Activated CD4-positive, alpha-beta T cell treated with anti-CD3 and anti-CD28 coated beads, Interleukin-2, amount 10 ng/mL, durations not matched to agents 24 days and 14 days (primary cell): Measurements from ENCODE around the gene ZNF664. TPM values are rescaled to one million over a fixed set of nuclear protein-coding genes. Genes with fewer than 3 reads are reported as not detected.

ENCODE experiments used
- DNase-seq: peaks from one replicate; pipeline ENCODE4 v3.0.0; 2022
- H3K27ac Mint-ChIP-seq: one replicate; pipeline ENCODE4 v1.8.0; 2022; ENCODE audit warnings: mild to moderate bottlenecking, mixed read lengths
- H3K27me3 Mint-ChIP-seq: one replicate; pipeline ENCODE4 v1.8.0; 2022; ENCODE audit warnings: mixed read lengths
- H3K36me3 Mint-ChIP-seq: one replicate; pipeline ENCODE4 v1.8.0; 2022; ENCODE audit warnings: low read depth, mild to moderate bottlenecking, mixed read lengths
- H3K4me1 Mint-ChIP-seq: one replicate; pipeline ENCODE4 v1.8.0; 2021; ENCODE audit warnings: mixed read lengths
- H3K4me3 Mint-ChIP-seq: one replicate; pipeline ENCODE4 v1.8.0; 2022; ENCODE audit warnings: mild to moderate bottlenecking, moderate library complexity, mixed read lengths
- H3K9me3 Mint-ChIP-seq: one replicate; pipeline ENCODE4 v1.8.0; 2021; ENCODE audit warnings: mixed read lengths
- intact Hi-C: fragments of 100-400 bp; cut with micrococcal nuclease; formaldehyde crosslinking; loops from one replicate; pipeline ENCODE4 v1.15.1; 2023
- total RNA-seq: library from RNA; stranded (reverse); gene quantifications from 2 replicates; pipeline ENCODE4 v1.2.3, GENCODE V29; 2022

The ZNF664 gene
- 63.2 and 69.3 TPM in 2 replicates for total RNA-seq

DNA sequence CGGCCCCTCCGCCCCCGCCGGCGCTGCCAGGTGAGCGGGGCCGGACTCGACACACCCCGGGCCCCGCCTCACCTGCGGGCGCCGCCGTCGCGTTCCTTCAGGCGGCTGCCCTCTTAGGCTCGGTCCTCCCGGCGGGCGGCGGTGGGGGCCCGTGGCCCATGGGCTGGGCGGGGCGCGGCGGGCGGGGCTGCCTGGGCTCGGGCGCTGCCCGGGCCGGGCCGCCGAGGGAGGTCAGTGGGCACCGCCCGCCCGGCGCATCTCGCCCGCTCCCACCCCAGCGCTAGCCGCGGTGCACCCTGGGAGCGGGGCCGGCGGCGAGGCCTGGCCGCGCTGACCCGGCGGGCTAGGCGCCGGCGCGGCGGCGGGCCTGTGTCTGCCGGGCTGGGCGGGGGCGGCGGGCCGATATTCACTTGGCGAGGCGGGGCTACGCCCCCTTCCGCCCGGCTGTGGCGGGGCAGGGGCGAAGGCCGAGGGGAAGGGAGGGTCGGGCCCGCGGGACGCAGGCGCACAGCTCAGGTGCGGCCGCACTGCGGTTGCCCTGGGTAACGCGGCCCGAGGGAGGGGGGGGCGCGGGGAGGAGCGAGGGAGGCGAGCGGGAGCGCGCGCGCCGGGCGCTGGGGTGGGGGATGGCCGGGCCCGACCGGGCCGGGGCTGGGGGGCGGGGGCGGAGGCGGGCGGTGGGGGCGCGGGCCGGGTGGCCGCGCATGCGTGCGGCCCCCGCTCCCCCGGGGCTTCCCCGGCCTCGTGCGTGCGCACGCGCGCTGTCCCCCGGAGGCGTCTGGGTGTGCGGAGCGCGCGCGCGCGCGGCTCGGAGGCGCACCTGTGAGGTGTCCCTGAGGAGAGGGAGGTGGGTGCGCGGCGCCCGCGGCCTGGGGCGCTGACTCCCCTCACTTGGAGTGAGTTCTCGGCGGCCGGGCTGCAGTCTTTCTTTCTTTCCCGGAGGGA, at the start of gene ZNF664, which contains the start of gene CCDC92:
Gene ZNF664, plus strand, starts transcription at position 759 of the 945 bp plus-strand sequence. CDS start 38,930 bp downstream, outside the sequence.
Gene CCDC92, minus strand, starts transcription at position 375 of the 945 bp plus-strand sequence. CDS start 28,526 bp downstream, outside the sequence.
- DNase-seq = peak; percentile 98
- Mint-ChIP-seq H3K4me3 (peak within 1 kb of the TSS; percentile 92), H3K27ac (peak within 1 kb of the TSS; percentile 88), H3K36me3 (peaks cover 22% of the 10 kb centered on the region), H3K4me1 (peaks cover 32% of the 10 kb centered on the region), H3K9me3 (no peaks in the 10 kb centered on the region), H3K27me3 (peaks cover 7% of the 10 kb centered on the region)
- intact Hi-C loops = loop anchor here (5.0 kb wide), 2 partner anchors 35 to 440 kb away; partner anchors contain the start of gene RILPL1

- intact Hi-C loops = no loop called here
- no peaks in the 10 kb centered on the region for H3K36me3 Mint-ChIP-seq
- H3K27ac Mint-ChIP-seq = no peak overlapping the region
- no peaks in the 10 kb centered on the region for H3K9me3 Mint-ChIP-seq
- H3K4me3 Mint-ChIP-seq = no peak overlapping the region
- H3K27me3 Mint-ChIP-seq = peaks cover 14% of the 10 kb centered on the region
- DNase-seq = no peak
- H3K4me1 Mint-ChIP-seq = peaks cover 1% of the 10 kb centered on the region
Measured at GRCh38 chr12:123923927-123924326, 49.1 kb upstream of the ZNF664 start.

- DNase-seq = no peak
- Mint-ChIP-seq H3K27ac (no peak overlapping the region), H3K27me3 (peaks cover 14% of the 10 kb centered on the region), H3K36me3 (no peaks in the 10 kb centered on the region), H3K4me1 (peaks cover 1% of the 10 kb centered on the region), H3K9me3 (no peaks in the 10 kb centered on the region), H3K4me3 (no peak overlapping the region)
- intact Hi-C loops = no loop called here
Measured at GRCh38 chr12:123924539-123924938, 48.5 kb upstream of the ZNF664 start.

- no peak for DNase-seq
- H3K4me1 Mint-ChIP-seq = peaks cover 11% of the 10 kb centered on the region
- H3K27ac Mint-ChIP-seq = no peak overlapping the region
- no peaks in the 10 kb centered on the region for H3K36me3 Mint-ChIP-seq
- H3K27me3 Mint-ChIP-seq = peaks cover 19% of the 10 kb centered on the region
- no peak overlapping the region for H3K4me3 Mint-ChIP-seq
- intact Hi-C loops = no loop called here
- H3K9me3 Mint-ChIP-seq = no peaks in the 10 kb centered on the region
Measured at GRCh38 chr12:123928274-123928865, 44.6 kb upstream of the ZNF664 start.

DNA sequence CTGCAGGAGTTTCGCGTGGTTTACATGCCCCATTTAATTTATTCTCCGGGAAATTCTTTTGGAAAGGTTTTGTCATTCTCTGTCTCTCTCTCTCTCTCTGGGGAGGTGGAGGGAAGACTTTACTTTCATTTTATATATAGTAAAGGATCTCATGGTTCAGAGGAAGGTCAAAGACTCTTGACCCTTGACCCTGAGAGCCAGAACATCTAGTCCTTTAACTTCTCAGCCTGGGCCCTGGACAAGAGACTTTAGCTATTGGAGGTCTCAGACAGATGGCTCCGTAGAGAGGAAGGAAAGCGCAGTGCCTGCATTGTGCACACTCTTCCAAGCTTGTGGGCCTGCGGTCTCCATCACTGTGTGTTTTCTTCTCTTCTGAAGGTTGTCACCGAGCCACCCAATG, 44.1 kb upstream of the ZNF664 start:
- intact Hi-C loops = no loop called here
- peaks cover 11% of the 10 kb centered on the region for H3K4me1 Mint-ChIP-seq
- H3K9me3 Mint-ChIP-seq = no peaks in the 10 kb centered on the region
- peaks cover 22% of the 10 kb centered on the region for H3K27me3 Mint-ChIP-seq
- no peak overlapping the region for H3K4me3 Mint-ChIP-seq
- no peak for DNase-seq
- no peak overlapping the region for H3K27ac Mint-ChIP-seq
- no peaks in the 10 kb centered on the region for H3K36me3 Mint-ChIP-seq

GRCh38 chr12:123929946-123930583, 43.0 kb upstream of the ZNF664 start:
- Mint-ChIP-seq H3K27ac (no peak overlapping the region), H3K9me3 (no peaks in the 10 kb centered on the region), H3K27me3 (peaks cover 16% of the 10 kb centered on the region), H3K36me3 (no peaks in the 10 kb centered on the region), H3K4me1 (peaks cover 11% of the 10 kb centered on the region), H3K4me3 (no peak overlapping the region)
- intact Hi-C loops = no loop called here
- no peak for DNase-seq

- Mint-ChIP-seq H3K27ac (no peak overlapping the region), H3K27me3 (peaks cover 16% of the 10 kb centered on the region), H3K36me3 (peaks cover 3% of the 10 kb centered on the region), H3K4me3 (peak overlapping the region; percentile 44), H3K9me3 (no peaks in the 10 kb centered on the region), H3K4me1 (peaks cover 11% of the 10 kb centered on the region)
- peak; percentile 75 for DNase-seq
- intact Hi-C loops = no loop called here
Measured at GRCh38 chr12:123931686-123932321, 41.2 kb upstream of the ZNF664 start.

DNA sequence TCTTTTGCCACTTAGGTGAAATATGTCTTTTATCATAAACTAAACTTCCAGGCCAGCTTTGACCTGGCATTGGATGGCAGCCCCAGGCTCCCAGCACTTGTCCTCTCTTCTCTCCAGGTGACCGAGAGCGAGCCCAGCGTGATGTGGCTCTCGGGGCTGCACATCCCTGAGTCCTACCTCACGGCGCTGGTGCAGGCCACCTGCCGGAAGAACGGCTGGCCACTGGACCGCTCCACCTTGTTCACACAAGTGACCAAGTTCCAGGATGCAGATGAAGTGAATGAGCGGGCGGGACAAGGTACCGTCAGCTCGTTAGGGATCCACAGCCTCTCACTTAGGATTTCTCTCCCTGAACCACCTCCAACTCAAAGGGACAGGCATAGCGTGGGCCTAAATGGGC, 39.8 kb upstream of the ZNF664 start:
- no peak for DNase-seq
- H3K4me3 Mint-ChIP-seq = no peak overlapping the region
- no peaks in the 10 kb centered on the region for H3K9me3 Mint-ChIP-seq
- H3K27me3 Mint-ChIP-seq = peaks cover 13% of the 10 kb centered on the region
- intact Hi-C loops = no loop called here
- no peak overlapping the region for H3K27ac Mint-ChIP-seq
- H3K4me1 Mint-ChIP-seq = peaks cover 21% of the 10 kb centered on the region
- peaks cover 6% of the 10 kb centered on the region for H3K36me3 Mint-ChIP-seq

DNA sequence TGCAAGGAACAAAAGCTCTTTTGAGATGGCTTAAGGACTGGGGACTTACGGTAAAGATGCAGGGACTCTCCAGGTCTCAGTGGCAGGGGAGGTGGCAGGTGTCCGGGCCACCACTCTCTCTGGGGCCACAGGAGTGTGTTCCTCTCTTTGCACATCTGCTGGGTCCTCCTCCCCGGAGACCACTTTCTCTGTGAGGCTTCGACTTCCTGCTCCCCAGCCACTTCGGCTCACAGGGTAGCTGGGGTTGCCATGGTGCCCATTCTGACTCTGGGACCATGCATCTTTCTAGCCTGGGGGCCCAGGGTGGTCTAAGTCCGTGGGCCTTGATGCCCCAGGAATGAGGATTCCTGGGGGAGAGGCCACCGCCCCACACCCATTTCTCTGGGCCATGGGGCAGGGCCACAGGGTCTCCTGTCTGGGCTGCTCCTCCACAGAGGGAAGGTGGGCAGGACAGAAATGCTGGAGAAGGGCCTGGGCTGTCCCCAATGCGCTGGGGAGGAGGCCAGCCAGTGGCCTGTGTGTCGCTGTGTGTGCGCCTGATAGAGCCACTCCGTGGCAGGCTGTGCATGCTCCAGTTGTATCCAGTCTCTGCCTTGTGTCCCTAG, 38.9 kb upstream of the ZNF664 start:
- Mint-ChIP-seq H3K27me3 (peaks cover 13% of the 10 kb centered on the region), H3K4me1 (peaks cover 30% of the 10 kb centered on the region), H3K27ac (no peak overlapping the region), H3K9me3 (no peaks in the 10 kb centered on the region), H3K36me3 (peaks cover 6% of the 10 kb centered on the region), H3K4me3 (no peak overlapping the region)
- intact Hi-C loops = no loop called here
- DNase-seq = no peak

DNA sequence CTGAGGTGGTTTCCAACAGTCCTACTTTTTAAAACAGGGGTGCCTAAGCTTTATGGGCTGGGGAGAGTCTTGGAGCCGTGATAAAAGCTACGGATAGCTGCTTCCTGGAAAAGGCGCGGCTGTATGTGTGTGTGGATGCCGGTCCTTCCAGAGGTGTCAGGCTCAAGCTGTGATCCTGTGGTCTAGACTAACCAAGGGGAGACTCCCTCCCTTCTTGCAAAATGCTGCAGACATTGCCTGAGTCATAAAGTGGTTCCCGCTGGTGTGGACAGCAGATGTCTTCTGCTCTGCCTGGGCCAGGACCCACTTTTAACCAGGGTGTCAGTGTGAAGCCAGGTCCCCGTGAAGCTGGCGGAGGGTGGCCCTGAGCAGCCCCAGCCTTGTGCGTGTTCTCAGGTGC, 38.2 kb upstream of the ZNF664 start:
- Mint-ChIP-seq H3K27ac (no peak overlapping the region), H3K36me3 (peaks cover 6% of the 10 kb centered on the region), H3K4me3 (no peak overlapping the region), H3K9me3 (no peaks in the 10 kb centered on the region), H3K4me1 (peaks cover 31% of the 10 kb centered on the region), H3K27me3 (peaks cover 13% of the 10 kb centered on the region)
- no peak for DNase-seq
- intact Hi-C loops = loop anchor here (5.0 kb wide), 1 partner anchor 37 kb away; the partner anchor contains the start of genes CCDC92 and ZNF664

- intact Hi-C loops = loop anchor here (5.0 kb wide), 1 partner anchor 36 kb away; the partner anchor contains the start of genes CCDC92 and ZNF664
- no peaks in the 10 kb centered on the region for H3K9me3 Mint-ChIP-seq
- peaks cover 31% of the 10 kb centered on the region for H3K4me1 Mint-ChIP-seq
- no peak overlapping the region for H3K4me3 Mint-ChIP-seq
- no peak overlapping the region for H3K27ac Mint-ChIP-seq
- peaks cover 13% of the 10 kb centered on the region for H3K27me3 Mint-ChIP-seq
- peaks cover 6% of the 10 kb centered on the region for H3K36me3 Mint-ChIP-seq
- no peak for DNase-seq
Measured at GRCh38 chr12:123935956-123936355, 37.1 kb upstream of the ZNF664 start.

DNA sequence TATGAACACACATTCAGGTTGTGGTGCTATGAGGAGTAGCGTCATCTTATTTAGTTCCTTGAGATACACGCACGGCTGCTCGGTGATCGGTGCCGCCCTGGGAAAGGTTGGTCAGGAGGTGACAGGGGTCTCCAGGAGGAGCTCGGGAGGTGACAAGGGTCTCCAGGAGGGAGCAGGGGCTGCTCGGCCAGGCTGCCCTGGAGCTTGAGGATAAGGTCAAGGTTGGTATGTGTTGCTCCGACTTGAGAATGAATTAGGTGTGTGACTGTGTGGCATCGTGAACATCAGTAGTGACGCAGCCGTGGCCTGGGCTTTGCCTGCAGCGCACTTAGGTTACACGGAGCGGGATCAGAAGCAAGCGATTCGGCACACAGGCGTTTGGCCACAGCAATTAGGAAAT, 36.5 kb upstream of the ZNF664 start:
- no peak for DNase-seq
- intact Hi-C loops = loop anchor here (5.0 kb wide), 1 partner anchor 36 kb away; the partner anchor contains the start of genes CCDC92 and ZNF664
- Mint-ChIP-seq H3K9me3 (no peaks in the 10 kb centered on the region), H3K4me1 (peaks cover 30% of the 10 kb centered on the region), H3K27me3 (peaks cover 12% of the 10 kb centered on the region), H3K4me3 (peak overlapping the region; percentile 39), H3K27ac (peak overlapping the region; percentile 38), H3K36me3 (peaks cover 7% of the 10 kb centered on the region)
